Measurements from ENCODE around the gene AAGAB.

AAGAB gene

DNA sequence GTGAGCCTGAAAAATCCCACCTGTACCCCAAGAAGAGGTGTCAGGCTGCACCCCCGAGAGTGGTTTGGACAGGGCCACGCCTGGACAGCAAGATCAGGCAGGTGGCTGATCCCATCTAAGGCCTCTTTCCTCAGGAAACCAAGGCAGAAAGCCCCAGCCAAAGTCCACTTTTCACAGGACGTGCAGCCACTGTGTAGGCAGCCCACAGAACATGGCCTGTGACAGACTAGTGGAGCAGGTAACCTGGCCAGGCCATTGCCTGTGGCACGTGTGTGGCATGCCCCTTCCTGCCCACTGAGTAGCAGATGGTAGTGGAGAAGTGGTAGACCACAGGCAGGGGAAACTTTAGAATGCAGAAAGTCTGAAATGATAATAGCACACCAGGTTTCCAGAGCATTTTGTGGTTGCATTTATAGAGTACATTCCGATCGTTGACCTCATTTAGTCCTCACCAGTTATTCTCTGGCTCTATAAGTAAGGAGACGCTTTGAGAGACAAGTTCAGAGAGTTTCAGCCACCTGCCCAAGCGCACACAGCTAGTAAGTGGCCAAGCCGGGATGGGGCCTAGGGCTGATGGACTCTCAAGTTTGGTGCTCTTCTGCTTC is 68.7 kb downstream of the AAGAB start:
- Histone ChIP-seq H3K4me3 (ENCODE audit: low read length) (no peak overlapping the region), H3K4me1 (ENCODE audit: low read length) (peaks cover 13% of the 10 kb centered on the region)
- TF ChIP-seq EZH2phosphoT487 (IDR thresholded peaks at IDR 0.05; ENCODE audit: low read depth) (no peak), CTCF (IDR thresholded peaks at IDR 0.05; ENCODE audit: low read depth, low read length) (no peak)

GRCh38 chr15:67185051-67185450 is 69.4 kb downstream of the AAGAB start:
- Histone ChIP-seq H3K27ac (ENCODE audit: low read length) (no peak overlapping the region), H3K4me1 (ENCODE audit: low read length) (peaks cover 13% of the 10 kb centered on the region), H3K36me3 (replicated peaks; ENCODE audit: low read depth, low read length) (peaks cover 5% of the 10 kb centered on the region), H3K9ac (ENCODE audit: low read length) (no peak overlapping the region), H3K27me3 (ENCODE audit: low read depth, low read length) (no peaks in the 10 kb centered on the region), H2AFZ (ENCODE audit: low read depth, low read length) (no peak overlapping the region), H3K4me2 (ENCODE audit: low read length) (no peak overlapping the region), H3K9me3 (ENCODE audit: insufficient read depth, low read length) (no peaks in the 10 kb centered on the region), H4K20me1 (ENCODE audit: insufficient read depth, low read length) (no peaks in the 10 kb centered on the region), H3K79me2 (ENCODE audit: low read length) (no peaks in the 10 kb centered on the region), H3K4me3 (ENCODE audit: low read length) (no peak overlapping the region)
- no peak for TF ChIP-seq CTCF (IDR thresholded peaks at IDR 0.05; ENCODE audit: low read depth, low read length)
- no peak for TF ChIP-seq EZH2phosphoT487 (IDR thresholded peaks at IDR 0.05; ENCODE audit: low read depth)

More for the DNA sequence above, 68.7 kb downstream of the AAGAB start:
- Histone ChIP-seq H3K27me3 (ENCODE audit: low read depth, low read length) (no peaks in the 10 kb centered on the region), H3K9ac (ENCODE audit: low read length) (no peak overlapping the region), H3K79me2 (ENCODE audit: low read length) (no peaks in the 10 kb centered on the region), H3K36me3 (replicated peaks; ENCODE audit: low read depth, low read length) (peaks cover 9% of the 10 kb centered on the region), H4K20me1 (ENCODE audit: insufficient read depth, low read length) (no peaks in the 10 kb centered on the region), H3K9me3 (ENCODE audit: insufficient read depth, low read length) (no peaks in the 10 kb centered on the region), H3K27ac (ENCODE audit: low read length) (no peak overlapping the region), H3K4me2 (ENCODE audit: low read length) (no peak overlapping the region), H2AFZ (ENCODE audit: low read depth, low read length) (no peak overlapping the region)

GRCh38 chr15:67184208-67184925 is 70.1 kb downstream of the AAGAB start:
- Histone ChIP-seq H4K20me1 (ENCODE audit: insufficient read depth, low read length) (no peaks in the 10 kb centered on the region), H3K4me1 (ENCODE audit: low read length) (peaks cover 13% of the 10 kb centered on the region), H2AFZ (ENCODE audit: low read depth, low read length) (no peak overlapping the region), H3K79me2 (ENCODE audit: low read length) (no peaks in the 10 kb centered on the region), H3K9ac (ENCODE audit: low read length) (no peak overlapping the region), H3K36me3 (replicated peaks; ENCODE audit: low read depth, low read length) (peaks cover 5% of the 10 kb centered on the region), H3K27ac (ENCODE audit: low read length) (no peak overlapping the region), H3K27me3 (ENCODE audit: low read depth, low read length) (no peaks in the 10 kb centered on the region), H3K9me3 (ENCODE audit: insufficient read depth, low read length) (no peaks in the 10 kb centered on the region), H3K4me3 (ENCODE audit: low read length) (no peak overlapping the region), H3K4me2 (ENCODE audit: low read length) (no peak overlapping the region)
- TF ChIP-seq EZH2phosphoT487 (IDR thresholded peaks at IDR 0.05; ENCODE audit: low read depth) (no peak), CTCF (IDR thresholded peaks at IDR 0.05; ENCODE audit: low read depth, low read length) (no peak)

DNA sequence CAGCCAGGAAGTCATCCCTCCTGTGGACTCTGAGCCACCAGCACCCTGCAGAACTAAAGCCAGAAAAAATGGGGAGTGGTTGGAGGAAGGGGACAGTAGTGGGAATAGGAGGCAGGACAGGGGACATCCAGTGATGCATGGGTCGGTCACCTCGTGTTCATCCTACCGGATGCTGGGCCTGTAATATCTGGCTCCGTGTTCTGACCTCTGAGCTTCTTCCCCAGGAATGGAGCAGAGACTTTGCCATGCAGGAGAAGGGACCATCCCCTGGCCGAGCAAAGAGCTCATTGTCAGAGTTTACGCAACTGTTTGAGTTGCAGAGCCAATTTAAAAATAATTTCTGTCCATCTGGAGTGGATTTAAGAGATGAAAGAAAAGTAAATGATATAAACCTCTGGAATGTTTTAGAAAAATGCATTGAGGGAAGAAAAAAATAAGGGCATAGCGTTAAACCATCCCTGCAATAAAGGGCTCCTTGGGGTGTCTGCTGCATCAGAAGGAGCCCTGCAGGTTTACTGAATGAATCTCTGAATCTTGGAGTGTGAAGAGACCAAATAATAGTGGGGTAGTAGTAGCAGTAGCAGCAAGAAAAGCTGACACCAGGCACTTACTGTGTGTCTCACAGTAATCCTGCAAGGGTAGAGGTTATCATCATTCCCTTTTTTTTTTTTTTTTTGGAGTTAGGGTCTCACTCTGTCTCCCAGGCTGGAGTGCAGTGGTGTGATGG is 70.9 kb downstream of the AAGAB start:
- no peaks in the 10 kb centered on the region for H3K79me2 ChIP-seq (ENCODE audit: low read length)
- no peaks in the 10 kb centered on the region for H4K20me1 ChIP-seq (ENCODE audit: insufficient read depth, low read length)
- no peak overlapping the region for H3K9ac ChIP-seq (ENCODE audit: low read length)

More for the DNA sequence above, 70.9 kb downstream of the AAGAB start:
- Histone ChIP-seq H3K9me3 (ENCODE audit: insufficient read depth, low read length) (no peaks in the 10 kb centered on the region), H3K4me1 (ENCODE audit: low read length) (peaks cover 13% of the 10 kb centered on the region), H3K27ac (ENCODE audit: low read length) (no peak overlapping the region), H3K36me3 (replicated peaks; ENCODE audit: low read depth, low read length) (peaks cover 5% of the 10 kb centered on the region), H3K4me2 (ENCODE audit: low read length) (no peak overlapping the region), H3K4me3 (ENCODE audit: low read length) (no peak overlapping the region), H3K27me3 (ENCODE audit: low read depth, low read length) (no peaks in the 10 kb centered on the region), H2AFZ (ENCODE audit: low read depth, low read length) (no peak overlapping the region)
- TF ChIP-seq EZH2phosphoT487 (IDR thresholded peaks at IDR 0.05; ENCODE audit: low read depth) (no peak), CTCF (IDR thresholded peaks at IDR 0.05; ENCODE audit: low read depth, low read length) (no peak)
